Glutamatergic neuron (in vitro differentiated cells): Measurements from ENCODE around the gene CPSF4. TPM values are rescaled to one million over a fixed set of nuclear protein-coding genes. Genes with fewer than 3 reads are reported as not detected.

Source experiments
- DNase-seq: peaks from one replicate; pipeline ENCODE4 v3.0.0; 2022
- H3K27ac Mint-ChIP-seq: one replicate; pipeline ENCODE4 v1.8.0; 2020; ENCODE audit warnings: mild to moderate bottlenecking, mixed read lengths, inconsistent platforms; ENCODE audit not compliant: unreplicated experiment
- H3K27me3 Mint-ChIP-seq: one replicate; pipeline ENCODE4 v1.8.0; 2020; ENCODE audit warnings: mild to moderate bottlenecking, moderate library complexity, mixed read lengths, inconsistent platforms; ENCODE audit not compliant: unreplicated experiment
- H3K36me3 Mint-ChIP-seq: one replicate; pipeline ENCODE4 v1.8.0; 2020; ENCODE audit warnings: mild to moderate bottlenecking, mixed read lengths, inconsistent platforms; ENCODE audit not compliant: unreplicated experiment
- H3K4me1 Mint-ChIP-seq: one replicate; pipeline ENCODE4 v1.8.0; 2020; ENCODE audit warnings: mild to moderate bottlenecking, low read depth, mixed read lengths, inconsistent platforms; ENCODE audit not compliant: unreplicated experiment
- H3K4me3 Mint-ChIP-seq: one replicate; pipeline ENCODE4 v1.8.0; 2020; ENCODE audit warnings: mild to moderate bottlenecking, mixed read lengths, inconsistent platforms; ENCODE audit not compliant: unreplicated experiment
- H3K9me3 Mint-ChIP-seq: one replicate; pipeline ENCODE4 v1.8.0; 2020; ENCODE audit warnings: mild to moderate bottlenecking, moderate library complexity, mixed read lengths, inconsistent platforms; ENCODE audit not compliant: unreplicated experiment
- total RNA-seq: library from RNA; stranded (reverse); fragmentation: NEBNext Ultra II Directional; extraction: Animal tissue kit (Norgen Biotek cat#: 25700); gene quantifications from one replicate; pipeline ENCODE4 v1.2.1, GENCODE V29; 2021; ENCODE audit not compliant: unreplicated experiment
- TF ChIP-seq, protein P1 (sequence below): fragments of 200-600 bp; sonication (generic); IDR thresholded peaks from one replicate; pipeline ENCODE4 v1.5.0; 2021; ENCODE audit not compliant: partially characterized antibody, unreplicated experiment

Gene CPSF4
- total RNA-seq, 1 donor from 2014 or later: 106 TPM

DNA sequence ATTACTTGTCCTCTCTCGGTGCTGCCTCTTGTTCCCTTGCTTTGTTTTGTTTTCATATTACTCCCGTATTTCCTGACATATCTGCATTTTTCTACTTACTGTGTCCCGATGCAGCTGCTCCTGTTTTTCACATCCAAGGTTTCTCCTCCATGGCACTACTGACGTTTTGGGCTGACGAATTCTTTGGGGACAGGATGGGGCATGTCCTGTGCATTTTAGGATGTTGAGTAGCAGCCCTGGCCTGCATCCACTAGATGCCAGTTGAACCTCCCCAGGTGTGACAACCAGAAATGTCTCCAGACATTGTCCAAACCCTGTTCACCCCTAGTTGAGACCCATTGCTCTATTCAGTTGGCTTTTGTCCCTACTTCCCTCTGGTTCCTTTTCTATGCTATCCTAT, 46.4 kb downstream of the CPSF4 start:
- no peaks in the 10 kb centered on the region for H3K4me1 Mint-ChIP-seq
- H3K27me3 Mint-ChIP-seq: no peaks in the 10 kb centered on the region
- no peaks in the 10 kb centered on the region for H3K9me3 Mint-ChIP-seq
- DNase-seq: no peak
- no peak overlapping the region for H3K4me3 Mint-ChIP-seq
- H3K36me3 Mint-ChIP-seq: peaks cover 8% of the 10 kb centered on the region
- TF ChIP-seq, protein P1, sequence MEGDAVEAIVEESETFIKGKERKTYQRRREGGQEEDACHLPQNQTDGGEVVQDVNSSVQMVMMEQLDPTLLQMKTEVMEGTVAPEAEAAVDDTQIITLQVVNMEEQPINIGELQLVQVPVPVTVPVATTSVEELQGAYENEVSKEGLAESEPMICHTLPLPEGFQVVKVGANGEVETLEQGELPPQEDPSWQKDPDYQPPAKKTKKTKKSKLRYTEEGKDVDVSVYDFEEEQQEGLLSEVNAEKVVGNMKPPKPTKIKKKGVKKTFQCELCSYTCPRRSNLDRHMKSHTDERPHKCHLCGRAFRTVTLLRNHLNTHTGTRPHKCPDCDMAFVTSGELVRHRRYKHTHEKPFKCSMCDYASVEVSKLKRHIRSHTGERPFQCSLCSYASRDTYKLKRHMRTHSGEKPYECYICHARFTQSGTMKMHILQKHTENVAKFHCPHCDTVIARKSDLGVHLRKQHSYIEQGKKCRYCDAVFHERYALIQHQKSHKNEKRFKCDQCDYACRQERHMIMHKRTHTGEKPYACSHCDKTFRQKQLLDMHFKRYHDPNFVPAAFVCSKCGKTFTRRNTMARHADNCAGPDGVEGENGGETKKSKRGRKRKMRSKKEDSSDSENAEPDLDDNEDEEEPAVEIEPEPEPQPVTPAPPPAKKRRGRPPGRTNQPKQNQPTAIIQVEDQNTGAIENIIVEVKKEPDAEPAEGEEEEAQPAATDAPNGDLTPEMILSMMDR: no peak
- H3K27ac Mint-ChIP-seq: no peak overlapping the region

DNA sequence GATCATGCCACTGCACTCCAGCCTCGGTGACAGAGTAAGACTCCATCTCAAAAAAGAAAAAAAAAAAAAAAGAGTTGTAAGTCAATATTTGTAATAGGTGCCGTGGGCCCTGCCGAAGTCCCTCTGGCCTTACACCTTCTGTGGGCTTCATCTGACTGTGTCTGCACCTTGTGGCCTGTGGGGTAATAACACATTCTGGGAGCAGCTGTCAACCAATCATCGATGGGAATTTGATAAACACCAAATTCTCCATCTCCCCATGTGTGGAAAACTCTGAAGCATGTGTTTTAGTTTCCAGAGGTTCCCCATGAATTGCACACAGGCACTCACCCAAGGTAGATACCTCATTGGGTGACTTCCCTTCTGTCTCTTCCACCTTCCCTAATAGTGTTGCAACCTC, 50.5 kb downstream of the CPSF4 start:
- TF ChIP-seq, protein P1: no peak
- Mint-ChIP-seq H3K4me1 (no peaks in the 10 kb centered on the region), H3K4me3 (no peak overlapping the region), H3K36me3 (peaks cover 23% of the 10 kb centered on the region), H3K27me3 (no peaks in the 10 kb centered on the region), H3K9me3 (peaks cover 6% of the 10 kb centered on the region), H3K27ac (no peak overlapping the region)
- no peak for DNase-seq

DNA sequence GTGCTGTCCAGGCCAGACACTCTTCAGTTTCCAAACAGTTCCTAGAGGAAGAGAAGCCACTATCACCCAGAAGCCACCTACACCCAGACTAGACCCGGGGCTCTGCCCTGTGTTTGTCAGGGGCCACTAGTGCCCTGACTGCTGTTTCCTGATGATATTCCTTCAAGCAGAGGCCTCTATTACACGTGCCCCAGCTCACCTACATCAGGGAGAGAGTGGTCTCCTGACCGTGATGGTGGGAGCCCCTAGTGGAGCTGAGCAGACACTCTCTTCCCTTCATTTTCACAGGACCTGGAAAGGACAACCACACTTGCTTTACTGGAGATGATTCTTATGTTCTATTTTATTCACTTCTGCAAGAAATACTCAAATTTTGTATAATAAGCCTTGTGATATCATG, 52.1 kb downstream of the CPSF4 start:
- H3K36me3 Mint-ChIP-seq: peaks cover 18% of the 10 kb centered on the region
- no peaks in the 10 kb centered on the region for H3K27me3 Mint-ChIP-seq
- H3K9me3 Mint-ChIP-seq: peaks cover 6% of the 10 kb centered on the region
- DNase-seq: no peak
- TF ChIP-seq, protein P1: no peak
- H3K4me1 Mint-ChIP-seq: no peaks in the 10 kb centered on the region
- H3K27ac Mint-ChIP-seq: no peak overlapping the region
- no peak overlapping the region for H3K4me3 Mint-ChIP-seq

DNA sequence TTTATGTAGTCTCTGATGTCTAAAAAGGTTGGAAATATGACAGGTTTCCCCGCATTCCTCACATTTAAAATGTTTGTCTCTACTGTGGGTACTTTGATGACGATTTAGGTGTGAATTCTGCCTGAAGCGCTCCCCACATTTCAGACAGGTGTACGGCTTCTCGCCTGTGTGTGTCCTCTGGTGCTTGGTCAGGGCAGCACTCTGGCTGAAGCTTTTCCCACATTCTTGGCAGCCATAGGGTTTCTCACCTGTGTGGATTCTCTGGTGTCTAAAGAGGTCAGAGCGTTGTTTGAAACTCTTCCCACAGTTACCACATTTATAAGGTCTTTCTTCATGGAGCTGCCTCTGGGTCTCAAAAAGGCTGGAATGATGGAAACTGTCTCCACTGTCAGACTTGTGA, 55.1 kb downstream of the CPSF4 start:
- H3K36me3 Mint-ChIP-seq: peaks cover 22% of the 10 kb centered on the region
- H3K27me3 Mint-ChIP-seq: no peaks in the 10 kb centered on the region
- peaks cover 11% of the 10 kb centered on the region for H3K4me1 Mint-ChIP-seq
- DNase-seq: no peak
- TF ChIP-seq, protein P1: no peak
- no peak overlapping the region for H3K27ac Mint-ChIP-seq
- peaks cover 6% of the 10 kb centered on the region for H3K9me3 Mint-ChIP-seq
- H3K4me3 Mint-ChIP-seq: no peak overlapping the region

DNA sequence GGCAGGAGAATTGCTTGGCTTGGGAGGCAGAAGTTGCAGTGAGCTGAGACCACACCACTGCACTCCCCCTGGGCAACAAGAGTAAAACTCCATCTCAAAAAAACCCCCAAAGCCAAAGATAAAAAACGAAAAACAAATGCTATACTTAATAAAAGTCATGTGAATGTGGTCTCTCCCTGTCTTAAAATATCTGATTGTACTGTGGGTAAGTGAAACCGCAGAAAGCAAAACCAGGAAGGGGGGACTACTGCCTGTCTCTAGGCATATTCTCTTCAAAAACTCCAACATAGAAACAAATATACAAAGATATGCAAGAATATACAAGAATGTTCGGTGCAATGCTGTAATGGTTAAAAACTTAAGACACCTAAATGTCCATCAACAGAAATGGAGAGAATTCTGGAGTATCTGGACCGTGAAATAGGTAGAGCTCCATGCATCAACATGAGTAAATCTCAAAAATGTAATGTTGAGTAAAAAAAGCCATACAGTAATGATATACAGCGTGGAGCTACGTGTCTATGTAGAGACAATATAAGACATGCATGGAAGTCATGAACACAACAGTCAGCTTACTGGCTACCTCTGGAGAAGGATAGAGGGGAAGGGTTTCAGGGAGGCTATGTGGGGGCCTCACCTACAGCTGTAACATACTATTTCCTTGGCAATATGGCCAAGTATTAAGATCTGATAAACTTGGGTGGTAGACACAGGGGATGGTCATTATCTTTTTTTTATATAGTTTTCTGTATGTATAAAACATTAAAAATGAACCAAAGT, 59.2 kb downstream of the CPSF4 start:
- H3K4me3 Mint-ChIP-seq: peak overlapping the region; percentile 100
- peaks cover 13% of the 10 kb centered on the region for H3K4me1 Mint-ChIP-seq
- DNase-seq: no peak
- peaks cover 19% of the 10 kb centered on the region for H3K36me3 Mint-ChIP-seq
- H3K9me3 Mint-ChIP-seq: peaks cover 4% of the 10 kb centered on the region
- H3K27ac Mint-ChIP-seq: no peak overlapping the region
- peaks cover 6% of the 10 kb centered on the region for H3K27me3 Mint-ChIP-seq
- TF ChIP-seq, protein P1: no peak
